Measurements from ENCODE around the gene AOC3. TPM values are rescaled to one million over a fixed set of nuclear protein-coding genes. Genes with fewer than 3 reads are reported as not detected.

Gene AOC3
- polyA plus RNA-seq, 1 experiment: 0.12 TPM

- no peak for DNase-seq (ENCODE audit: low read depth, low spot score)
- Histone ChIP-seq H3K27me3 (ENCODE audit: control insufficient read depth, insufficient read depth, low read length) (peaks cover 35% of the 10 kb centered on the region), H3K4me3 (ENCODE audit: low read depth, low read length) (no peak overlapping the region), H3K9me3 (ENCODE audit: control insufficient read depth, insufficient read depth, low read length) (no peaks in the 10 kb centered on the region), H3K27ac (ENCODE audit: low read depth, low read length) (no peak overlapping the region)
- CTCF ChIA-PET: no interaction called here
- TF ChIP-seq CTCF (IDR thresholded peaks at IDR 0.05; ENCODE audit: low read depth, low read length): no peak
- POLR2A ChIA-PET: no interaction called here
Measured at GRCh38 chr17:42904110-42904469, 53.1 kb downstream of the AOC3 start.

GRCh38 chr17:42906772-42907446 is 55.9 kb downstream of the AOC3 start:
- TF ChIP-seq CTCF (IDR thresholded peaks at IDR 0.05; ENCODE audit: low read depth, low read length): no peak
- H3K27me3 ChIP-seq (ENCODE audit: control insufficient read depth, insufficient read depth, low read length): peaks cover 37% of the 10 kb centered on the region
- CTCF ChIA-PET: no interaction called here
- POLR2A ChIA-PET: no interaction called here
- no peak overlapping the region for H3K4me3 ChIP-seq (ENCODE audit: low read depth, low read length)
- no peak overlapping the region for H3K27ac ChIP-seq (ENCODE audit: low read depth, low read length)
- DNase-seq (ENCODE audit: low read depth, low spot score): no peak
- no peaks in the 10 kb centered on the region for H3K9me3 ChIP-seq (ENCODE audit: control insufficient read depth, insufficient read depth, low read length)

Small RNAs within 50 kb of the gene (small RNA-seq; reads per million reads assigned to genes)
- gene MIR6781 (ENCODE audit: insufficient read length, low read depth) (not detected), gene RNU6-287P (ENCODE audit: insufficient read length, low read depth) (not detected)

Other genes starting within 250 kb of the AOC3 start
- gene RETREG3, start 241.8 kb upstream of the AOC3 start, polyA plus RNA-seq (2011; rRNA removed): 27.5 and 32.7 TPM in 2 replicates
- gene TUBG1, start 241.5 kb upstream of the AOC3 start, polyA plus RNA-seq (2011; rRNA removed): 28.4 and 36.3 TPM in 2 replicates
- 7.8 and 9.9 TPM in 2 replicates for gene TUBG2, start 191.9 kb upstream of the AOC3 start, polyA plus RNA-seq (2011; rRNA removed)
- gene PLEKHH3, start 174.2 kb upstream of the AOC3 start, polyA plus RNA-seq (2011; rRNA removed): 3.6 and 4.3 TPM in 2 replicates
- gene CCR10, start 169.4 kb upstream of the AOC3 start, polyA plus RNA-seq (2011; rRNA removed): 0.45 and 0.76 TPM in 2 replicates
- 53.7 and 62.9 TPM in 2 replicates for gene CNTNAP1, start 168.7 kb upstream of the AOC3 start, polyA plus RNA-seq (2011; rRNA removed)
- 18.8 and 26.3 TPM in 2 replicates for gene EZH1, start 106.2 kb upstream of the AOC3 start, polyA plus RNA-seq (2011; rRNA removed)
- 1.4 and 1.7 TPM in 2 replicates for gene RAMP2, start 90.0 kb upstream of the AOC3 start, polyA plus RNA-seq (2011; rRNA removed)
- gene VPS25, start 77.8 kb upstream of the AOC3 start, polyA plus RNA-seq (2011; rRNA removed): 94.0 and 107 TPM in 2 replicates
- gene WNK4, start 70.6 kb upstream of the AOC3 start, polyA plus RNA-seq (2011; rRNA removed): 2.3 and 2.7 TPM in 2 replicates
- 86.7 and 96.3 TPM in 2 replicates for gene COA3, start 52.5 kb upstream of the AOC3 start, polyA plus RNA-seq (2011; rRNA removed)
- gene CNTD1, start 52.3 kb upstream of the AOC3 start, polyA plus RNA-seq (2011; rRNA removed): 0.09 and 0.14 TPM in 2 replicates
- 106 and 107 TPM in 2 replicates for gene BECN1, start 26.9 kb upstream of the AOC3 start, polyA plus RNA-seq (2011; rRNA removed)
- gene PSME3, start 17.8 kb upstream of the AOC3 start, polyA plus RNA-seq (2011; rRNA removed): 111 and 129 TPM in 2 replicates
- gene AOC2, start 6.6 kb upstream of the AOC3 start, polyA plus RNA-seq (2011; rRNA removed): 0.16 and 0.33 TPM in 2 replicates
- gene G6PC1, start 49.6 kb downstream of the AOC3 start, polyA plus RNA-seq (2011; rRNA removed): not detected in 2 replicates
- gene AARSD1, start 113.3 kb downstream of the AOC3 start, polyA plus RNA-seq (2011; rRNA removed): 39.7 and 39.8 TPM in 2 replicates
- 1.8 and 1.9 TPM in 2 replicates for gene PTGES3L, start 128.9 kb downstream of the AOC3 start, polyA plus RNA-seq (2011; rRNA removed)
- gene RUNDC1, start 129.4 kb downstream of the AOC3 start, polyA plus RNA-seq (2011; rRNA removed): 8.7 and 9.4 TPM in 2 replicates
- gene RPL27, start 147.2 kb downstream of the AOC3 start, polyA plus RNA-seq (2011; rRNA removed): 4,202 and 4,485 TPM in 2 replicates
- gene IFI35, start 155.6 kb downstream of the AOC3 start, polyA plus RNA-seq (2011; rRNA removed): 24.1 and 25.7 TPM in 2 replicates
- 228 and 236 TPM in 2 replicates for gene VAT1, start 171.2 kb downstream of the AOC3 start, polyA plus RNA-seq (2011; rRNA removed)
- gene RND2, start 174.0 kb downstream of the AOC3 start, polyA plus RNA-seq (2011; rRNA removed): 1.7 and 2.1 TPM in 2 replicates

All from AG04450 (cell line).